GM12864 (cell line): ENCODE measurements around the gene MOV10L1.

Source experiments
- DNase-seq: peaks from one replicate; pipeline ENCODE4 v3.0.0-alpha.2; 2011; ENCODE audit warnings: low read depth
- H3K4me3 ChIP-seq: 2 replicates; pipeline ENCODE4 v1.5.1; 2011; ENCODE audit warnings: mild to moderate bottlenecking, low read depth, low read length, control low read depth
- TF ChIP-seq, protein P1 (sequence below): IDR thresholded peaks from 2 replicates; pipeline ENCODE4 v1.5.1; 2011; ENCODE audit warnings: low read depth, mild to moderate bottlenecking, moderate library complexity, low read length, control low read depth, inconsistent platforms; ENCODE audit errors: missing control alignments

MOV10L1 gene

DNA sequence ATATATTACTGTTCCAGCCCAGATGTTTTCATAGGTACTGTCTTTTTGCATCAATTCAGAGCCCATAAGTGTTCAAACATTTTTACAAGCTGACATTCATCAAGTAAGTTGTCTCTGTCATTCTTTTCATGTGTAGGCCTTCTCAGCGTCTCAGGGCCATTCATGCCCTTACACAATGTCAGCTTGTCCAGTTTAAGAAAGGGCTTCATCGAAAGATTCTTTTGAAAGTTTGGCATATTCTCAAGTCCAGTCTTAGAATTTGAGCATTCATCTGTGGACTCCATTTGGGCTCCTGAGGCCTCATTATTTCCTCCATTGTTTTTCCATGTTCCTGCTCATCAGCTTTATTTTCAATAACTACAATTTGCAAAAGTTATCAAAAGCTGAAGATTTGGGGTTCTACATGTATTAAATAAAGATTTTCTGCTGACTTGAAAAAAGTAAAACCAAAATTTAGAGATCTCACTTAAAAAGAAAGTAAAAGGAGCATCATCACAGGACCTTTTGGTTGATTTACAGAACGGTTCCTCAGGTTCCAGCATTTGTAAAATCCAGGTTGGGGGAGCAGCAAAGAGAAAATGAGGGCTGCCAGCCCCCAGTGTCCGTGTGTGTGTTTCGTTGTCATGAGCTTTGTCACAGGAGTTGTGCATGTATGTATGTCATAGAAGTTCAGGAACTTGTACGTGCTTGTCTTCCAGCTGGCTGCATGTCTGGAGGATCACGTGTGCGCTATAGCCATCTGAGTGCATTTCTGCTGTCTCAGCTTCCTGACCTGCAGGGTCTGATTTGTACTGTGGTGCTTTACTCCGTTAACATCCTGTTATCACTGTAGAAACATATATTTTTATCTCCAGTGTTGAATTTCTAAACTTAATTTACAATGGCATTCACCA lies 15.6 kb downstream of the MOV10L1 start:
- H3K4me3 ChIP-seq = no peak overlapping the region
- no peak for DNase-seq
- TF ChIP-seq, protein P1, sequence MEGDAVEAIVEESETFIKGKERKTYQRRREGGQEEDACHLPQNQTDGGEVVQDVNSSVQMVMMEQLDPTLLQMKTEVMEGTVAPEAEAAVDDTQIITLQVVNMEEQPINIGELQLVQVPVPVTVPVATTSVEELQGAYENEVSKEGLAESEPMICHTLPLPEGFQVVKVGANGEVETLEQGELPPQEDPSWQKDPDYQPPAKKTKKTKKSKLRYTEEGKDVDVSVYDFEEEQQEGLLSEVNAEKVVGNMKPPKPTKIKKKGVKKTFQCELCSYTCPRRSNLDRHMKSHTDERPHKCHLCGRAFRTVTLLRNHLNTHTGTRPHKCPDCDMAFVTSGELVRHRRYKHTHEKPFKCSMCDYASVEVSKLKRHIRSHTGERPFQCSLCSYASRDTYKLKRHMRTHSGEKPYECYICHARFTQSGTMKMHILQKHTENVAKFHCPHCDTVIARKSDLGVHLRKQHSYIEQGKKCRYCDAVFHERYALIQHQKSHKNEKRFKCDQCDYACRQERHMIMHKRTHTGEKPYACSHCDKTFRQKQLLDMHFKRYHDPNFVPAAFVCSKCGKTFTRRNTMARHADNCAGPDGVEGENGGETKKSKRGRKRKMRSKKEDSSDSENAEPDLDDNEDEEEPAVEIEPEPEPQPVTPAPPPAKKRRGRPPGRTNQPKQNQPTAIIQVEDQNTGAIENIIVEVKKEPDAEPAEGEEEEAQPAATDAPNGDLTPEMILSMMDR = no peak

DNA sequence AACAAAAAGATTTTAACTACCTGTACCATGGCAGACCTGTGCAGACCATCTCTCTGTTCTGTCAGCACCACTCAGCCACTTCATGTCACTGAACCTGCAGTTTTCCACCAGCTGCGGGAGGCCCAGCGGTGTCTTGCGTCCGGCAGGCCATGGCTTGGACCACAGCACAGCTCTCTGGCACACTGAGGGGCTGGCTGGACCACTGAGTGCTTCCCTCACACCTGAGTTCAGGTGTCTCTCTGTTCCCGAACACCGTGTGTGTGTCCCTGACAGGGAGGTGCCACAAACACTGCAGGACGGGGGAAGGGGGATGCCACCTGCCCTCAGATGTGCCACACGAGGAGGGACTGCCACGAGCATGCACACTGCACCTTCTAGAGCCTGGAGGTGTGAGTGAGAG lies 17.7 kb downstream of the MOV10L1 start:
- DNase-seq = no peak
- TF ChIP-seq, protein P1 = no peak
- no peak overlapping the region for H3K4me3 ChIP-seq

DNA sequence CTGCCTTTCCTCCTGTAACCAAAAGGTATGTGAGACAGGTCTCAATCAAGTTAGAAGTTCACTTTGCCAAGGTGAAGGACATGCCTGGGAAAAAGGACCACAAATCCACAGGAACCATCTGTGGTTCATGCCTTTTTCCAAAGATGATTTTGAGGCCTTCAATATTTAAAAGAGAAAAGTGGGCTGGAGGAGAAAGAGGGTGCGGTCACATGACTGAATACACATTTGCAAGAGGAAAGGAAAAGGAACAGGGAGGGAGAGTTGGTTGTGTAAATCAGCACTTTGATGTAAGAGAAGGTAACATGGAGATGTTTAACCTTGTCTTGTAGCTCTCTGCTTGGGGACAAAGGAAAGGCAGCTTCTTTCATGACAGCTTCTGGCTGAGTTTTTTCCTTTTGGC lies 21.2 kb downstream of the MOV10L1 start:
- TF ChIP-seq, protein P1 = no peak
- H3K4me3 ChIP-seq = no peak overlapping the region
- DNase-seq = no peak

DNA sequence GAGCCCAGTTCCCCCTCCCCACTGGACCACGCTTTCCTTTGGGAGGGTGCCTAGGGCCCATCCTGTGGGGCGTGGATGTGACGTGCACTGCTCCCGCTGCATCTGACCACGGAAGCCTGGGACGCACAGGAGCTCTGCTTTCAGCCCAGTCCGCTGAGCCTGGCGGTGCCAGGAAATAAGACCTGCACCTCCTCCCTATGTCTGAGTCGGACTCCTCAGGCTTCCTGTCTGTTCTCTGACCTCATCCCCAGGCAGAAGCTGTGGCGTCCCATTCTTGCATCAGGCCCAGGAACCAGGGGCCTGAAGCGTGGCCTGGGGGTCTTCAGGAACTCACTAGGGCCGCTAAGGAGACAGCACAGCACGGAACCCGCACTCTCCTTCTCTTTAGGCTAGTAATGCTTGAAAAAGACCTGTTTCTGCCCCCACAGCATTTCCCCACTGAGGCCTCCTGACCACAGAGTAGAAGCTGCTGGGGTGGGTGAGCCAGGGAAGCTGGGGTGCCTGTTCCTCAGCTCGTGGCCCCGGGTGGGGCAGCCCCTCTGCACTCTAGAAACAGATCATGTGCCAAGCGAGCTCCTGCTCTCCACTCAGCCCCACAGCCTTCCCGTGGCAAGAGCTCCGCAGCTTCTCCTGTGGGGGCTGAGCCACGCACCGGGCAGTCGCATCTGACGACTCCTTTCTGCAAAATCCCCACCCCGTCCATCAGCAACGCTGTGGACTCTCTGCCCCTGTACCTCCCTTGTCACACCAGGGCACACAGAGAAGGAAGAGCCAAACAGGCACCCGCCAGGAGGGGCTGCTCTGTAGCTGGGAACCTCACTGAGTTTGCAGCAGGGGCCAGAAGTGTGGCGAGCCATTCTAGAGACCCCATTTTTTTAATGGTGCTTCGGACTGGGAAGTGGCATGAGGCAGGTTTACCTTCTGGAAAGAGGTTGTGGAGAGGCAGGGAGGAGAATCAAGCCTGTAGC lies 22.6 kb downstream of the MOV10L1 start:
- DNase-seq = no peak
- TF ChIP-seq, protein P1 = no peak
- H3K4me3 ChIP-seq = no peak overlapping the region

DNA sequence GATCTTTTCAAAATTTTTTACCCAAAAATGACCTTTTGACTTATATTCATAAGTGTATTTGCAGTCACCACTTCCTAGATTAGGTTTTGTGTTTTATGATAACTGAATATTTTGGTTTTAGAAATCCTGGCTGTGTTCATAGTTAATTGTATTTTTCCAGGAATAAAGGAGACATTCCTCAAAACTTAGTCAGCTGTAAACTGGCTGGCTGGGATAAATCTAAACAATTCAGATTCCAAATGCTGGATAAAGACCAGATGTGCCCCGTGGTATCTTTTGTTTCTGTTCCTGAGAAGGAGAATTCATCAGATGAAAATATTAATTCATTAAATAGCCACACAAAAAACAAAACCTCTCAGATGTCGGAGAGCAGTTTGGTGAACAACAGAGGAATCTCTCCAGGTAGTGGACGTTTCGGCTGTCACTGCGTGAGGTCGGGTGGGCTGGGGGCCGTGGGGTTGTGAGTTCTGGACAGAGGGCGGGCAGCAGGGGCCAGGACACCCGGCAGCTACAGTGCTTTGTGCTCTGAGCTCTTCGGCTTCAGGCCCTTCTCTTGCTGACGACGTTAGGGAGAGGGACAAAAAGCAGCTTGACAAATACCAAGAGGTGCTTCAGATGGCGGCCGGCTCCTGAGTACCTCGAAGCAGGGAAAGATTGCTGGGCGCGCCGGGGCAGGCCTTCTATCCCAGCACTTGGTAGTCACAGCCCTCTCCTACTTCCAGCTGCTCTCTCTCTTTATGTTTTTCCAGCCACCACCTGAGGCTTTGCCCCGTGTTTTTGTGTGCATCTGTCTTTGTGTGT lies 24.6 kb downstream of the MOV10L1 start:
- no peak overlapping the region for H3K4me3 ChIP-seq

DNA sequence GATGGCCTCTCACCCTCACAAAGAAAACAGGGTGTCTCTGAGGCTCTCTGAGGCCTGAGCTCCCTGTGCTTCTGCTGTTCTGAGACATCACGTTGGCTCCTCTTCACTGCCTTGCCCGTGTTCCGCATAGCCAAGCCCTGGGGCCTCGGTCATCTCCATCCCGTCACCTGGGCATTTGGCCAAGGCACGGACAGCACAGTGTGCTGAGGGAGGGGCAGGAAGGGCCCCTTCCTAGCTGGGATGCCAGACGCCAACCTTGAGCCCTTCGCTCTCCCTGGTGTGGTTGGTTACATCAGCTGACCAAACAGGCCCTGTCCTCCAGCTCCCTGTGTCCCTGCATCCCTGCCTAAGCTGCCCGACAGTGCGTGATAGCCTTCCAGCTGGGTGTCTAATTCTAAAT lies 25.9 kb downstream of the MOV10L1 start:
- TF ChIP-seq, protein P1 = no peak
- H3K4me3 ChIP-seq = no peak overlapping the region
- DNase-seq = no peak

More for the DNA sequence above, 24.6 kb downstream of the MOV10L1 start:
- TF ChIP-seq, protein P1 = no peak
- no peak for DNase-seq
